GM12891 (cell line): Measurements from ENCODE around the gene CCDC3.

Experiments used
- PAX5 ChIP-seq: IDR thresholded peaks from 2 replicates; pipeline ENCODE4 v1.6.1; 2011; ENCODE audit warnings: low read length, moderate library complexity, mild to moderate bottlenecking; ENCODE audit not compliant: insufficient read depth, severe bottlenecking
- POLR2A ChIP-seq: IDR thresholded peaks from 2 replicates; pipeline ENCODE4 v1.6.1; 2011; ENCODE audit warnings: low read depth, low read length, control low read depth
- POLR2AphosphoS5 ChIP-seq: IDR thresholded peaks from 2 replicates; pipeline ENCODE4 v1.6.1; 2011; ENCODE audit warnings: low read depth, low read length, control low read depth
- SPI1 ChIP-seq: IDR thresholded peaks from 2 replicates; pipeline ENCODE4 v1.6.1; 2011; ENCODE audit warnings: low read depth, low read length, control low read depth
- TAF1 ChIP-seq: IDR thresholded peaks from 2 replicates; pipeline ENCODE4 v1.6.1; 2011; ENCODE audit warnings: low read depth, low read length, control low read depth

DNA sequence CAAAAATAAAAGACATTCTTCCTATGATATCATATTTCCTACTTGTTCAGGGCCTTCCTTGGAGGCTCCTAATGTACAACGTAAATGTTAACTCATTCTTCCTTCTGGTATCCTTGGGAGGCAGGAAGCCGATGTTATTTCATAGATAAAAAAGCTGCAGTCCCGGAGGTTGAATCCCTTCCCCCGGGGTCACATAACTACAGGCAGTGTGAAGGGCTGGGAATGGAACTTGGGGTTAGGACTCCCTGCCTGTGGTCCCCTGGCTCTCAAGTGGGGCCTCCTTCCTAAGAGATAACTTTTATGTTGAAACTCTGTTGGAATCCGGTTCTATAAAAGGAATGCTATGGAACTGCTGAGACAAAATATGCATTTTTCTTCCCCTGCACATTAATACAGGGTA, 14.9 kb upstream of the CCDC3 start:
- TF ChIP-seq POLR2AphosphoS5 (no peak), SPI1 (no peak), POLR2A (no peak), PAX5 (no peak), TAF1 (no peak)
